Measurements from ENCODE around the gene SPATA20. TPM values are rescaled to one million over a fixed set of nuclear protein-coding genes. Genes with fewer than 3 reads are reported as not detected.

SPATA20 gene
- polyA plus RNA-seq, 1 donor from 2014 or later = 53.5 TPM

GRCh38 chr17:50586421-50587247 lies 39.7 kb downstream of the SPATA20 start:
- TF ChIP-seq POLR2AphosphoS5 (IDR thresholded peaks at IDR 0.05) (no peak), SMC3 (conservative IDR thresholded peaks at IDR 0.05; ENCODE audit: poor library complexity) (no peak), EZH2 (IDR thresholded peaks at IDR 0.05; ENCODE audit: borderline replicate concordance, insufficient read depth, low read length, poor library complexity, severe bottlenecking) (no peak), CTCF (IDR thresholded peaks at IDR 0.05; ENCODE audit: poor library complexity, severe bottlenecking) (no peak), MXI1 (conservative IDR thresholded peaks at IDR 0.05; ENCODE audit: poor library complexity, severe bottlenecking) (no peak), RAD21 (conservative IDR thresholded peaks at IDR 0.05) (no peak), EP300 (conservative IDR thresholded peaks at IDR 0.05; ENCODE audit: poor library complexity, severe bottlenecking) (no peak), TAF1 (IDR thresholded peaks at IDR 0.05; ENCODE audit: low read depth) (no peak)
- TF ChIP-seq, protein P1, sequence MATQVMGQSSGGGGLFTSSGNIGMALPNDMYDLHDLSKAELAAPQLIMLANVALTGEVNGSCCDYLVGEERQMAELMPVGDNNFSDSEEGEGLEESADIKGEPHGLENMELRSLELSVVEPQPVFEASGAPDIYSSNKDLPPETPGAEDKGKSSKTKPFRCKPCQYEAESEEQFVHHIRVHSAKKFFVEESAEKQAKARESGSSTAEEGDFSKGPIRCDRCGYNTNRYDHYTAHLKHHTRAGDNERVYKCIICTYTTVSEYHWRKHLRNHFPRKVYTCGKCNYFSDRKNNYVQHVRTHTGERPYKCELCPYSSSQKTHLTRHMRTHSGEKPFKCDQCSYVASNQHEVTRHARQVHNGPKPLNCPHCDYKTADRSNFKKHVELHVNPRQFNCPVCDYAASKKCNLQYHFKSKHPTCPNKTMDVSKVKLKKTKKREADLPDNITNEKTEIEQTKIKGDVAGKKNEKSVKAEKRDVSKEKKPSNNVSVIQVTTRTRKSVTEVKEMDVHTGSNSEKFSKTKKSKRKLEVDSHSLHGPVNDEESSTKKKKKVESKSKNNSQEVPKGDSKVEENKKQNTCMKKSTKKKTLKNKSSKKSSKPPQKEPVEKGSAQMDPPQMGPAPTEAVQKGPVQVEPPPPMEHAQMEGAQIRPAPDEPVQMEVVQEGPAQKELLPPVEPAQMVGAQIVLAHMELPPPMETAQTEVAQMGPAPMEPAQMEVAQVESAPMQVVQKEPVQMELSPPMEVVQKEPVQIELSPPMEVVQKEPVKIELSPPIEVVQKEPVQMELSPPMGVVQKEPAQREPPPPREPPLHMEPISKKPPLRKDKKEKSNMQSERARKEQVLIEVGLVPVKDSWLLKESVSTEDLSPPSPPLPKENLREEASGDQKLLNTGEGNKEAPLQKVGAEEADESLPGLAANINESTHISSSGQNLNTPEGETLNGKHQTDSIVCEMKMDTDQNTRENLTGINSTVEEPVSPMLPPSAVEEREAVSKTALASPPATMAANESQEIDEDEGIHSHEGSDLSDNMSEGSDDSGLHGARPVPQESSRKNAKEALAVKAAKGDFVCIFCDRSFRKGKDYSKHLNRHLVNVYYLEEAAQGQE (IDR thresholded peaks at IDR 0.05; ENCODE audit: borderline replicate concordance) = no peak
- Histone ChIP-seq H3K79me2 (replicated peaks; ENCODE audit: insufficient read depth, low read length) (no peaks in the 10 kb centered on the region), H3K9ac (ENCODE audit: low read length) (peak overlapping the region; percentile 12), H3K9me3 (ENCODE audit: low read length) (no peaks in the 10 kb centered on the region), H2AFZ (ENCODE audit: low read depth, low read length) (no peak overlapping the region), H3K4me3 (ENCODE audit: low read length) (no peak overlapping the region), H3K4me2 (ENCODE audit: low read length) (no peak overlapping the region), H3K27me3 (ENCODE audit: insufficient read depth, low read depth, low read length) (no peaks in the 10 kb centered on the region), H3F3A (ENCODE audit: insufficient read depth, low read length, poor library complexity, severe bottlenecking) (no peaks in the 10 kb centered on the region), H3K9me2 (ENCODE audit: insufficient read depth, low read length) (no peaks in the 10 kb centered on the region), H3K36me3 (ENCODE audit: insufficient read depth, low read length) (no peaks in the 10 kb centered on the region), H3K27ac (ENCODE audit: low read length) (no peak overlapping the region), H4K20me1 (ENCODE audit: insufficient read depth) (no peaks in the 10 kb centered on the region)

GRCh38 chr17:50587571-50587970 lies 40.6 kb downstream of the SPATA20 start:
- H3K79me2 ChIP-seq (replicated peaks; ENCODE audit: insufficient read depth, low read length) = no peaks in the 10 kb centered on the region
- no peaks in the 10 kb centered on the region for H4K20me1 ChIP-seq (ENCODE audit: insufficient read depth)
- H3K4me3 ChIP-seq (ENCODE audit: low read length) = no peak overlapping the region
- no peaks in the 10 kb centered on the region for H3K27me3 ChIP-seq (ENCODE audit: insufficient read depth, low read depth, low read length)
- no peaks in the 10 kb centered on the region for H3K9me2 ChIP-seq (ENCODE audit: insufficient read depth, low read length)
- no peak overlapping the region for H3K9ac ChIP-seq (ENCODE audit: low read length)
- H3F3A ChIP-seq (ENCODE audit: insufficient read depth, low read length, poor library complexity, severe bottlenecking) = no peaks in the 10 kb centered on the region
- no peak overlapping the region for H3K27ac ChIP-seq (ENCODE audit: low read length)
- H3K36me3 ChIP-seq (ENCODE audit: insufficient read depth, low read length) = no peaks in the 10 kb centered on the region
- H3K9me3 ChIP-seq (ENCODE audit: low read length) = no peaks in the 10 kb centered on the region
- H2AFZ ChIP-seq (ENCODE audit: low read depth, low read length) = no peak overlapping the region
- H3K4me2 ChIP-seq (ENCODE audit: low read length) = no peak overlapping the region
- no peak for TF ChIP-seq POLR2AphosphoS5 (IDR thresholded peaks at IDR 0.05)
- TF ChIP-seq RAD21 (conservative IDR thresholded peaks at IDR 0.05) = no peak
- TF ChIP-seq MXI1 (conservative IDR thresholded peaks at IDR 0.05; ENCODE audit: poor library complexity, severe bottlenecking) = no peak
- TF ChIP-seq, protein P1 (IDR thresholded peaks at IDR 0.05; ENCODE audit: borderline replicate concordance) = no peak
- TF ChIP-seq TAF1 (IDR thresholded peaks at IDR 0.05; ENCODE audit: low read depth) = no peak
- no peak for TF ChIP-seq EZH2 (IDR thresholded peaks at IDR 0.05; ENCODE audit: borderline replicate concordance, insufficient read depth, low read length, poor library complexity, severe bottlenecking)
- no peak for TF ChIP-seq CTCF (IDR thresholded peaks at IDR 0.05; ENCODE audit: poor library complexity, severe bottlenecking)
- no peak for TF ChIP-seq EP300 (conservative IDR thresholded peaks at IDR 0.05; ENCODE audit: poor library complexity, severe bottlenecking)
- no peak for TF ChIP-seq SMC3 (conservative IDR thresholded peaks at IDR 0.05; ENCODE audit: poor library complexity)

All from neural cell (in vitro differentiated cells).